WTC11 (cell line): ENCODE data around the gene MMP8. TPM values are rescaled to one million over a fixed set of nuclear protein-coding genes. Genes with fewer than 3 reads are reported as not detected.

Source experiments
- ATAC-seq: fragments of 200-7000 bp; cut with Tn5 transposase; 2 replicates; pipeline ENCODE4 v1.10.0; 2021; ENCODE audit warnings: mild to moderate bottlenecking, moderate library complexity
- CTCF ChIA-PET: fragments of 300-600 bp; sonication (Branson Sonifier 250); formaldehyde crosslinking; loops from one replicate; lab custom pipeline; 2021; ENCODE audit warnings: antibody characterized with exemption; lab: Charles Lee
- POLR2A ChIA-PET: fragments of 350-600 bp; sonication (Branson Sonifier 250); formaldehyde crosslinking; loops from one replicate; lab custom pipeline; 2021; ENCODE audit warnings: antibody characterized with exemption; lab: Charles Lee
- DNase-seq: peaks from one replicate; pipeline ENCODE4 v3.0.0; 2021; ENCODE audit warnings: low spot score
- H3K27ac Mint-ChIP-seq: 2 replicates; pipeline ENCODE4 v1.8.0; 2021; ENCODE audit warnings: mixed read lengths
- H3K27me3 Mint-ChIP-seq: 2 replicates; pipeline ENCODE4 v1.8.0; 2021; ENCODE audit warnings: low read depth, mild to moderate bottlenecking, moderate library complexity, mixed read lengths
- H3K36me3 Mint-ChIP-seq: 2 replicates; pipeline ENCODE4 v1.8.0; 2021; ENCODE audit warnings: mixed read lengths
- H3K4me1 Mint-ChIP-seq: 2 replicates; pipeline ENCODE4 v1.8.0; 2022; ENCODE audit warnings: mixed read lengths
- H3K4me3 Mint-ChIP-seq: 2 replicates; pipeline ENCODE4 v1.8.0; 2021; ENCODE audit warnings: mild to moderate bottlenecking, moderate library complexity, mixed read lengths
- H3K9me3 Mint-ChIP-seq: 2 replicates; pipeline ENCODE4 v1.8.0; 2021; ENCODE audit warnings: mixed read lengths
- ATF3 ChIP-seq: sonication (generic); formaldehyde crosslinking; conservative IDR thresholded peaks from 2 replicates; pipeline ENCODE4 v1.8.1; 2022; ENCODE audit warnings: mild to moderate bottlenecking, missing genetic modification reagents
- CDX4 ChIP-seq: fragments of 250-450 bp; sonication (Bioruptor Pico); IDR thresholded peaks from 2 replicates; pipeline ENCODE4 v1.9.0; 2021; ENCODE audit warnings: moderate library complexity, mild to moderate bottlenecking, inconsistent platforms, borderline replicate concordance
- E2F4 ChIP-seq: sonication (generic); formaldehyde crosslinking; IDR thresholded peaks from 2 replicates; pipeline ENCODE4 v1.8.1; 2022; ENCODE audit warnings: low read depth, mild to moderate bottlenecking, moderate library complexity, missing genetic modification reagents, borderline replicate concordance
- ESRRA ChIP-seq: sonication (generic); formaldehyde crosslinking; IDR thresholded peaks from 2 replicates; pipeline ENCODE4 v1.8.1; 2022; ENCODE audit warnings: mild to moderate bottlenecking, missing genetic modification reagents, borderline replicate concordance
- FOXJ3 ChIP-seq: sonication (generic); formaldehyde crosslinking; IDR thresholded peaks from 2 replicates; pipeline ENCODE4 v1.9.0; 2021; ENCODE audit warnings: missing genetic modification reagents, mild to moderate bottlenecking, borderline replicate concordance
- GRHL2 ChIP-seq: fragments of 250-450 bp; sonication (Bioruptor Pico); IDR thresholded peaks from 2 replicates; pipeline ENCODE4 v1.8.0; 2022; ENCODE audit warnings: mild to moderate bottlenecking, moderate library complexity; ENCODE audit not compliant: insufficient replicate concordance, severe bottlenecking
- IRF2 ChIP-seq: sonication (generic); formaldehyde crosslinking; IDR thresholded peaks from 2 replicates; pipeline ENCODE4 v1.8.0; 2022; ENCODE audit warnings: low read depth, missing genetic modification reagents, borderline replicate concordance
- MAX ChIP-seq: sonication (generic); formaldehyde crosslinking; IDR thresholded peaks from 2 replicates; pipeline ENCODE4 v1.8.0; 2022; ENCODE audit warnings: mild to moderate bottlenecking, missing genetic modification reagents
- MXD4 ChIP-seq: fragments of 250-450 bp; sonication (Bioruptor Pico); IDR thresholded peaks from 2 replicates; pipeline ENCODE4 v1.8.0; 2021; ENCODE audit warnings: mild to moderate bottlenecking, moderate library complexity, borderline replicate concordance
- NR2C2 ChIP-seq: sonication (generic); formaldehyde crosslinking; IDR thresholded peaks from 2 replicates; pipeline ENCODE4 v1.8.0; 2022; ENCODE audit warnings: mild to moderate bottlenecking, missing genetic modification reagents
- PRDM15 ChIP-seq: sonication (generic); formaldehyde crosslinking; IDR thresholded peaks from 2 replicates; pipeline ENCODE4 v1.8.0; 2022; ENCODE audit warnings: missing genetic modification reagents
- SMAD4 ChIP-seq: sonication (generic); formaldehyde crosslinking; IDR thresholded peaks from 2 replicates; pipeline ENCODE4 v1.8.0; 2022; ENCODE audit warnings: mild to moderate bottlenecking, missing genetic modification reagents
- SP1 ChIP-seq: sonication (generic); formaldehyde crosslinking; conservative IDR thresholded peaks from 2 replicates; pipeline ENCODE4 v1.8.1; 2022; ENCODE audit warnings: missing genetic modification reagents
- ZNF232 ChIP-seq: sonication (generic); formaldehyde crosslinking; IDR thresholded peaks from 2 replicates; pipeline ENCODE4 v1.8.0; 2022; ENCODE audit warnings: mild to moderate bottlenecking, missing genetic modification reagents
- ZNF281 ChIP-seq: sonication (generic); formaldehyde crosslinking; IDR thresholded peaks from 2 replicates; pipeline ENCODE4 v1.8.0; 2023; ENCODE audit warnings: mild to moderate bottlenecking, missing genetic modification reagents
- ZNF425 ChIP-seq: fragments of 250-450 bp; sonication (Bioruptor Pico); conservative IDR thresholded peaks from 2 replicates; pipeline ENCODE4 v1.9.0; 2021; ENCODE audit warnings: mild to moderate bottlenecking
- total RNA-seq: library from RNA; stranded (reverse); gene quantifications from 3 replicates; pipeline ENCODE4 v1.2.3, GENCODE V29; 2021

Gene MMP8
- total RNA-seq, 1 experiment from 2014 or later = not detected

- CTCF ChIA-PET = no interaction called here
- Mint-ChIP-seq H3K4me3 (no peak overlapping the region), H3K4me1 (peaks cover 44% of the 10 kb centered on the region), H3K36me3 (peaks cover 9% of the 10 kb centered on the region), H3K27ac (no peak overlapping the region), H3K9me3 (peaks cover 4% of the 10 kb centered on the region; the same call in 1 of the 2 replicates), H3K27me3 (peaks cover 4% of the 10 kb centered on the region)
- no peak for ATAC-seq
- no peak for TF ChIP-seq E2F4
- TF ChIP-seq GRHL2 (CRISPR knock-in tag) = no peak
- POLR2A ChIA-PET = no interaction called here
- DNase-seq = no peak
Measured at GRCh38 chr11:102680945-102681344, 43.8 kb downstream of the MMP8 start.

GRCh38 chr11:102678022-102678421 is 46.7 kb downstream of the MMP8 start:
- no peak for ATAC-seq
- H3K4me1 Mint-ChIP-seq = peaks cover 39% of the 10 kb centered on the region
- H3K9me3 Mint-ChIP-seq = peaks cover 4% of the 10 kb centered on the region; the same call in 1 of the 2 replicates

More at GRCh38 chr11:102678022-102678421, 46.7 kb downstream of the MMP8 start:
- POLR2A ChIA-PET = no interaction called here
- H3K27ac Mint-ChIP-seq = no peak overlapping the region
- no peaks in the 10 kb centered on the region for H3K36me3 Mint-ChIP-seq
- DNase-seq = no peak
- H3K27me3 Mint-ChIP-seq = no peaks in the 10 kb centered on the region; the same call in 1 of the 2 replicates
- CTCF ChIA-PET = interaction anchor here (1.0 to 4.7 kb wide), 2 partner anchors 12 to 55 kb away, joined by 3 to 30 read pairs; no protein-coding TSS in a partner anchor
- no peak for TF ChIP-seq MAX (CRISPR knock-in tag)
- TF ChIP-seq SMAD4 (CRISPR knock-in tag) = no peak
- no peak for TF ChIP-seq CDX4 (CRISPR knock-in tag)
- TF ChIP-seq ZNF425 = no peak
- no peak for TF ChIP-seq PRDM15 (CRISPR knock-in tag)
- TF ChIP-seq ESRRA (CRISPR knock-in tag) = no peak
- no peak for TF ChIP-seq MXD4 (CRISPR knock-in tag)
- no peak for TF ChIP-seq NR2C2
- TF ChIP-seq FOXJ3 (CRISPR knock-in tag) = no peak
- no peak for TF ChIP-seq ZNF232 (CRISPR knock-in tag)
- TF ChIP-seq ATF3 (CRISPR knock-in tag) = no peak
- TF ChIP-seq IRF2 (CRISPR knock-in tag) = no peak
- TF ChIP-seq SP1 (CRISPR knock-in tag) = no peak
- TF ChIP-seq ZNF281 (CRISPR knock-in tag) = no peak
- no peak overlapping the region for H3K4me3 Mint-ChIP-seq
